D721Med (cell line): ENCODE data around the gene MRPS30.
"Not testable (repeated sequence)": the region's sequence is repeated elsewhere in the genome, so short reads cannot be mapped to it uniquely, and the experiment has no call there.

Experiments
- DNase-seq: peaks from one replicate; pipeline ENCODE4 v3.0.0; 2011; ENCODE audit warnings: low spot score; ENCODE audit not compliant: insufficient read length
- FAIRE-seq: peaks from 2 replicates; lab custom pipeline; 2011; peaks lifted over from hg19 to GRCh38; lab: Jason Lieb, UNC
- CTCF ChIP-seq: IDR thresholded peaks from 2 replicates; pipeline ENCODE4 v1.5.1; 2012; ENCODE audit warnings: mild to moderate bottlenecking, control low read depth; ENCODE audit not compliant: insufficient read depth; ENCODE audit errors: missing control alignments

MRPS30 gene

DNA sequence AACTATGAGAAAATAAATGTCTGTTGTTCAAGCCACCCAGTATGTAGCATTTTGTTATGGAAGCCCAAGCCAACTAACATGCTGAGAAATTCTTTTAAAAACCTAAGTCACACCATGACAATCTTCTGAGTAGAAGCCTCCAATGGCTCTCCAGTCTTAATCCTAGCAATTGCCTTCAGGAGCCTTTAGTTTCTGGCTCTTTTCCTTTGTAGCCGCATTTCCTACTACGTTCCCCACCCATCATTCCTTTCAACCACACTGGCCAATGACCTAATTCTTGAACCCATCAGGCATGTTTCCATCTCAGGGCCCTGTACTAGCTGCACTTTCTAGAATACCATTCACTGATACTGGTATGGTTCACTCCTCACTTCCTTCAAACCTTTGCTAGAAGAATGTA, 2.1 kb upstream of the MRPS30 start:
- TF ChIP-seq CTCF, result no peak
- no peak for FAIRE-seq
- DNase-seq, result no peak

DNA sequence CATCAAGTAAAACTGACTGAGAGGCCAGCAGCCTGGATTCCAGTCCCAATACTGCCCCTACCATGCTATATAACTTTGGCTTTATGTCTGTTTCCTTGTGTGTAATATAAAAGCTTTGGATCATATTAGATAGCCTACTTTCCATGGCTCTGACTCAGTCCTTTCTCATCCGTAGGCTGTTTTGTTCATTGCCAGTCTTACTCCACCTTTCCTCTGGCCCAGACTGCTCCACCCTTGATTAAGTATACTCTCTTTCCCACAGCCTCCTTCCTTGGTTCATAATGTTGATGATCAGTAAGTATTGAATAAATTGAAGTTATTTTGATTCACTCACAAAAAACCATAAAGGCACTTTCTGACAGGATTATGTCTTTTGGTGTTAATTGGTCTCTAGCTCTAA, 1.5 kb upstream of the MRPS30 start:
- no peak for TF ChIP-seq CTCF
- DNase-seq (no peak), FAIRE-seq (no peak)

- no peak for TF ChIP-seq CTCF
- FAIRE-seq (no peak), DNase-seq (no peak)
Observed at GRCh38 chr5:44809215-44809955, 638 bp downstream of the MRPS30 start.

GRCh38 chr5:44809956-44810420, 1.2 kb downstream of the MRPS30 start:
- DNase-seq (no peak), FAIRE-seq (no peak)
- TF ChIP-seq CTCF, result no peak

DNA sequence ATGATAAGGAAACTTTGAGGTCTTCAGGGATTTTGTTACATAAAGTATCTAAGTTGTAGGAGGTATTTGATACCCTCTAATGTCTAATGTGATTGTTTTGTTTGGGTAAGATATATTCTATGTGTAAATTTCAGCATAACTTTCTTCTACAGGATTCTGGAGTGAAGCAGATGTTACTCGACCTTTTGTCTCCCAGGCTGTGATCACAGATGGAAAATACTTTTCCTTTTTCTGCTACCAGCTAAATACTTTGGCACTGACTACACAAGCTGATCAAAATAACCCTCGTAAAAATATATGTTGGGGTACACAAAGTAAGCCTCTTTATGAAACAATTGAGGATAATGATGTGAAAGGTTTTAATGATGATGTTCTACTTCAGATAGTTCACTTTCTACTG, 6.0 kb downstream of the MRPS30 start:
- FAIRE-seq (no peak), DNase-seq (no peak)
- no peak for TF ChIP-seq CTCF

DNA sequence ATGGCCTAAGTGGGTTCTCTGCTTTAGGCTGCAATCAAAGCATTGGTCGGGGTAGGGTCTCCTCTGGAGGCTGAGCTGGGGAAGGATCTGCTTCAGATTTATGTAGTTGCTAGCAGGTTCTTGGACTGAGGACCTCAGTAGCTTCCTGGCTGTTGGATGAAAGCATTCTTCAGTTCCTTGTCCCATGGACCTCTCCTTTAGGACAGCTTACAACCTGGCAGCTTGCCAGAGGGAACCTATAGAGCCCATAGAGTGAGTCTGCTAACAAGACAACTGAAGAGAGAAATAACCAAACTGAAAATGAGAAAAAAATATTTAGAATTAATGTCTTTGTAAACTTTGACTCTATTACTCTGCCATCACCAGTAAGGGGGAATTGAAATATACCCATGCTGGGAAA, 12.4 kb downstream of the MRPS30 start:
- no peak for TF ChIP-seq CTCF
- DNase-seq, result no peak
- FAIRE-seq, result no peak

GRCh38 chr5:44824662-44825061, 15.9 kb downstream of the MRPS30 start:
- not testable (repeated sequence) for DNase-seq, FAIRE-seq
